ENCODE results near the gene XRN2.

DNA sequence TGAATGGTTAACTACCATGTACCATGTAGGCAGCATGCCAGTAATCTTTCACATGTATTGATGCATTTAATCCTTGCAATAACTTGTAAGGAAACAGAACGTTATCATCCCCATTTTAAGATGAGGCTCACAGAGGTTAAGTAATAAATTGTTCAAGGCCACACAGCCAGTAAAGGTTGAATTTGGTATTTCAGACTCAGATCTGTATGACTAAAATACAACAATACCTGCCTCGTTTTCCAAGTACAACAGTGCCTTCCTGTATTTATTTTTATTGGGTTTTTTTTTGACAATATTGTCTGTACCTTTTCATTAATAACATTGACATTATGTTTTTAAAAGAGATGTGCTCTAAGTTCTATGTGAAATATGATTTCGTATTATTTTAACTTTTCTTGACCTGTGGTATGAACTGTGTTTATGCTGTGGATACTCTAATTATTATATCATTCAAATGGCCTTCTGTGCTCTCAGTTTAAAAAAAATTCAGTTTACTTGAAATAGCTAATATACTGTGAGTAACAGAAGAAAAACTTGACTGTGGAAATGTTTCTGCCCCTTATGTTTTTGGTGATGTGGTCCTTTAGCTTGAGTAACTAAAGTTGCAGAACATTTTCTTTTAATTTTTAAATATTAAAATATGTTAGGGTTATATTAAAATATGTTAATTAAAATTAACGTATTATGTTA is 39.7 kb downstream of the XRN2 start:
- no peak for TF ChIP-seq POLR2A (IDR thresholded peaks at IDR 0.05)
- no peak for TF ChIP-seq CTCF (IDR thresholded peaks at IDR 0.05)

All from esophagus squamous epithelium (tissue), 4 donors.